HFFc6 (cell line): ENCODE results near the gene CHST1. TPM values are rescaled to one million over a fixed set of nuclear protein-coding genes. Genes with fewer than 3 reads are reported as not detected.

ENCODE experiments used
- DNase-seq: peaks from one replicate; pipeline ENCODE4 v3.0.0-alpha.2; 2018
- H3K27ac Mint-ChIP-seq: 2 replicates; pipeline ENCODE4 v1.8.0; 2020; ENCODE audit warnings: mild to moderate bottlenecking, mixed read lengths
- H3K27me3 Mint-ChIP-seq: 2 replicates; pipeline ENCODE4 v1.8.0; 2021; ENCODE audit warnings: mild to moderate bottlenecking, moderate library complexity, mixed read lengths; ENCODE audit not compliant: insufficient read depth
- H3K36me3 Mint-ChIP-seq: 2 replicates; pipeline ENCODE4 v1.8.0; 2021; ENCODE audit warnings: low read depth, mixed read lengths
- H3K4me1 Mint-ChIP-seq: 2 replicates; pipeline ENCODE4 v1.8.0; 2020; ENCODE audit warnings: low read depth, mixed read lengths
- H3K4me3 Mint-ChIP-seq: 2 replicates; pipeline ENCODE4 v1.8.0; 2020; ENCODE audit warnings: mild to moderate bottlenecking, moderate library complexity, mixed read lengths
- H3K9me3 Mint-ChIP-seq: 2 replicates; pipeline ENCODE4 v1.8.0; 2020; ENCODE audit warnings: mild to moderate bottlenecking, mixed read lengths
- total RNA-seq, 6 experiments: library from RNA; stranded (reverse); fragmentation: NEBNext Ultra II Directional; extraction: Animal tissue kit (Norgen Biotek cat#: 25700); gene quantifications; 2 replicates in 1 of 6; 3 replicates in 5 of 6; pipeline ENCODE4 v1.2.3, GENCODE V29; 2021
- TF ChIP-seq, protein P1 (sequence below): fragments of 200-600 bp; sonication (generic); IDR thresholded peaks from 2 replicates; pipeline ENCODE4 v1.5.0; 2021; ENCODE audit warnings: antibody characterized with exemption, mild to moderate bottlenecking

The CHST1 gene
- total RNA-seq, 6 experiments from 2014 or later: 0.09 to 0.14 (median 0.12) TPM; not detected in 3

DNA sequence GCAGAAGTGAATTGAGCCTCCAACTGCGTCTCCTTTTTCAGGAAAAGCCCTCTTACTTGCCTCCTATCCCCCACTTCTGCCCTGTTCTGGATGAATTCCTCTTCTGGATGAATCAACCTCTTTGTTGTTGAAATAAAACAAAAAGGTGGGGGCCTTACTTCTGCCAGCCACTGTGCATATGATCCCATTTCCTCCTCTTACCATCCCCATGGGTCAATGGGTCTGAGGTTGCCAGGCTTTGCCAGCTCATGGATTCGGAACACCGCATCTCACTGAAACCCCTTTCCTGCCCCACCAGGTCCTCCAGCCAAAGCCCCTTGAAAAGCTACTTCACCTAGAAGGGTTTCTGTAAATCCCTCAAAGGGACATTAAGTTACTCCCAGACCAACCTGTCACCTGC, 3.7 kb upstream of the CHST1 start:
- no peak overlapping the region for H3K4me3 Mint-ChIP-seq
- H3K27me3 Mint-ChIP-seq: peaks cover 41% of the 10 kb centered on the region
- H3K4me1 Mint-ChIP-seq: no peaks in the 10 kb centered on the region
- no peaks in the 10 kb centered on the region for H3K9me3 Mint-ChIP-seq
- TF ChIP-seq, protein P1, sequence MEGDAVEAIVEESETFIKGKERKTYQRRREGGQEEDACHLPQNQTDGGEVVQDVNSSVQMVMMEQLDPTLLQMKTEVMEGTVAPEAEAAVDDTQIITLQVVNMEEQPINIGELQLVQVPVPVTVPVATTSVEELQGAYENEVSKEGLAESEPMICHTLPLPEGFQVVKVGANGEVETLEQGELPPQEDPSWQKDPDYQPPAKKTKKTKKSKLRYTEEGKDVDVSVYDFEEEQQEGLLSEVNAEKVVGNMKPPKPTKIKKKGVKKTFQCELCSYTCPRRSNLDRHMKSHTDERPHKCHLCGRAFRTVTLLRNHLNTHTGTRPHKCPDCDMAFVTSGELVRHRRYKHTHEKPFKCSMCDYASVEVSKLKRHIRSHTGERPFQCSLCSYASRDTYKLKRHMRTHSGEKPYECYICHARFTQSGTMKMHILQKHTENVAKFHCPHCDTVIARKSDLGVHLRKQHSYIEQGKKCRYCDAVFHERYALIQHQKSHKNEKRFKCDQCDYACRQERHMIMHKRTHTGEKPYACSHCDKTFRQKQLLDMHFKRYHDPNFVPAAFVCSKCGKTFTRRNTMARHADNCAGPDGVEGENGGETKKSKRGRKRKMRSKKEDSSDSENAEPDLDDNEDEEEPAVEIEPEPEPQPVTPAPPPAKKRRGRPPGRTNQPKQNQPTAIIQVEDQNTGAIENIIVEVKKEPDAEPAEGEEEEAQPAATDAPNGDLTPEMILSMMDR: no peak
- no peak for DNase-seq
- H3K27ac Mint-ChIP-seq: no peak overlapping the region
- H3K36me3 Mint-ChIP-seq: no peaks in the 10 kb centered on the region

DNA sequence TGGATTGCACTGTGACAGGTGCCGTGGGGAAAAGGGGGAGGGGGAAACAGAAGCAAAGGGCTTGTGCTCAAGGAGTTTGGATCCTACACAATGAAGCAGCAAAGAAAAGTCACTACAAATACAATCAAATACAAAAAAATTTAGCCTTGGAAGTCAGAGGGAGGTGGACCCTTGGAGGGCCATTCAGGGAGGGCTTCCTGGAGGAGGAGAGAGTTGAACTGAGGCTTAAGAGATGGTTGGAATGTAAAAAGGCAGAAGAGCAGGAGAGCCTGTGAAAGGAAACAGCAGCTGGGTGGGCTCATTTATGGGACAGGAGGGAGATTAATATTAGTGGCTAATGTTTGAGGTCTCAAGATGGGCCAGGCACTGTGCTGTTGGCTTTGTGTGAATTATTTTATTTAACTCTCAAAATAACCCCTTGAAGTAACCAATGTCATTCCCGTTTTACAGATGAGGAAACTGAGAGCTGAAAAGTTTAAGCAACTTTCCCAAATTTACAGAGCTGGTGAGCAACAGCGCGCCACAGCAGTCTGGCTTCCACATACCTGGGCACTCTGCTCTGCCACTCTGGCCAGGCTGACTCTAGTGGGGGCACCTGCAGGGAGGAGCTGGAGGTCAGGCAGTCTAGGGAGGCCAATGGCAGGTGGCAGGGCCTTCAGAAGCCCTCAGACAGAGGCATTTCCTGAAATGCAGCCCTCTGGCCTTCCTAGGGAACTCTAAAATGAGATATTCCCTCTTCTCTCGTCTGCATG, 2.7 kb upstream of the CHST1 start:
- Mint-ChIP-seq H3K9me3 (no peaks in the 10 kb centered on the region), H3K27me3 (peaks cover 50% of the 10 kb centered on the region), H3K27ac (no peak overlapping the region), H3K4me1 (peaks cover 9% of the 10 kb centered on the region), H3K4me3 (no peak overlapping the region), H3K36me3 (no peaks in the 10 kb centered on the region)
- DNase-seq: no peak
- TF ChIP-seq, protein P1: no peak

DNA sequence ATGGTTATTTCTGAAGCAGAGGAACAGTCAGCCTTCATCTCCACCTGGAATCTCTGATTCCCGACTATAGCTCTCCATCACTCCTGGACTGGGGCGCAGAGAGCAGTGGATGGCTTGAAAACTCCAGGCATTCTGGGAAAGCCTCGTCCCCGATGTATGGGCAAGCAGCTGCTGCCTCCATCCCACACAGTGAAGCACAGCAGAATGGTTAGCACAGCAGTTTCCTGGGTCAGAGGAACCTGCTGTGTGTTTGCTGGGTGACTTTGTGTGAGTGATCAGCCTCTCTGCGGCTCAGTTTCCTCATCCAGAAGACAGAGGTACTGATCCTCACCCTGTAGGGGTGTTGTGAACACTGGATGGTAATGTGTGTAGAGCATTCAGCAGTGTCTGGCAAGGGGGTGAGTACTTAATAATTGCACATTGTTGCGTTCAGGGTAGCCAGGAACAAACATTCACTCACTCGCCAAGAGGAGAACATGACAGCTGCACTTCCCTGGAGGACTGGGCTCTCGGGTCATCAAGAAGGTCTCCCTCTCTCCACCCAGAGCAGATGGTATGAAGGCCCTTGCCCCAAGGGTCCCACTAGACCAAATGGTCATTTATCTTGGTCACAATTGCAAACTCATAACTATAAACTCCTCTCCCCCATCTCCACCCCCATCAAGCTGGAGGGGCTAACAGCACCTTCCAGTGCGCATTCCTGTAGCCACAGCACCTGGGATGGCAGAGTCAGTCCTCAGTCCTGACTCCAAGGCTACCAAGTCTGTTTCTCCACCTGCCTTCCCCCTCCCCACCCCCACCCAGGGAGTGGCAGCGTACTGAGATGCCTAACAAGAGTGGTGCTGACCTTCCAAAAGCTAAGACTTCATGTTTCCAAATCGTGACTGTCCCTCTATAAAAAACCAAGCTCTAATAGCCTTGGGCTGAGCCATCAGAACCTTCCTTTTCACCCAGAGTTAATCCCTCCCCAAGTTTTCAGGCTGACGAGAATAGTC, 1.5 kb upstream of the CHST1 start:
- Mint-ChIP-seq H3K4me3 (no peak overlapping the region), H3K27me3 (peaks cover 51% of the 10 kb centered on the region), H3K4me1 (peaks cover 17% of the 10 kb centered on the region), H3K27ac (no peak overlapping the region), H3K36me3 (no peaks in the 10 kb centered on the region), H3K9me3 (no peaks in the 10 kb centered on the region)
- no peak for DNase-seq
- TF ChIP-seq, protein P1: no peak

DNA sequence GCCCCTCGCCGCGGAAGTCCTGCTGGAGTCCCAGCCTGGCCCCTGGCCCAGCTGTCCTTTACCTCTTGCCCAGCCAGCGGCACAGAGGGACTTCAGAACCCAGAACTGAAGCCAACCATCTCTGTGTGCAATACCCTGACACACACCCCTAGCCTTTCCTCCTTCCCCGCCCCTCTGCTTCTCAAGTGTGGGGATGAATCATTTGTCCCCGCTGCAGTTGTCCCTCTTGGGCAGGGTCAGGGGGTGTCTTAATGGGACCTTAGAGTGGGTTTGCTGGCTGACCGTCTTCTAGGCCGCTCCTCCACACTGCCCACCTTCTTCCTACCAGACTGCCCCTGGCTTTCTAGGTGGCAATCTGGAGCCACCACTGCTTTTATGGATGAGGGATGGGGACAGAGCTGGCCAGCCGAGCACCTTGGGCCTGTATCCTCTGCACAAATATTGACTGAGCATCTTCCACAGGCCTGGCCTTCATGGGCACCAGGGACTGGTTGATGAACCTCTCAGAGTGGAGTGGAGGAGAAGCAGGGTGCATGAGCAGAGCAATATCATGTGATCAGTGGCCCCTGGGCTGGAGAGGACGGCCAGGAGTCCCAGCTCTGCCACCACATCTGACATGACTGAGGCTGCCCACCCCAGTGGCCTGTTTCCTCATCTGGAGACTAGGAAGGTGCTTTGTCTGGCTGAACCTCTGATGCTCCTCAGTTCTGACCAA, 668 bp upstream of the CHST1 start:
- H3K36me3 Mint-ChIP-seq: no peaks in the 10 kb centered on the region
- TF ChIP-seq, protein P1: no peak
- H3K4me1 Mint-ChIP-seq: peaks cover 17% of the 10 kb centered on the region
- no peaks in the 10 kb centered on the region for H3K9me3 Mint-ChIP-seq
- H3K4me3 Mint-ChIP-seq: peak overlapping the region; percentile 37; the same call in 1 of the 2 replicates
- H3K27ac Mint-ChIP-seq: no peak overlapping the region
- DNase-seq: no peak
- H3K27me3 Mint-ChIP-seq: peaks cover 49% of the 10 kb centered on the region

DNA sequence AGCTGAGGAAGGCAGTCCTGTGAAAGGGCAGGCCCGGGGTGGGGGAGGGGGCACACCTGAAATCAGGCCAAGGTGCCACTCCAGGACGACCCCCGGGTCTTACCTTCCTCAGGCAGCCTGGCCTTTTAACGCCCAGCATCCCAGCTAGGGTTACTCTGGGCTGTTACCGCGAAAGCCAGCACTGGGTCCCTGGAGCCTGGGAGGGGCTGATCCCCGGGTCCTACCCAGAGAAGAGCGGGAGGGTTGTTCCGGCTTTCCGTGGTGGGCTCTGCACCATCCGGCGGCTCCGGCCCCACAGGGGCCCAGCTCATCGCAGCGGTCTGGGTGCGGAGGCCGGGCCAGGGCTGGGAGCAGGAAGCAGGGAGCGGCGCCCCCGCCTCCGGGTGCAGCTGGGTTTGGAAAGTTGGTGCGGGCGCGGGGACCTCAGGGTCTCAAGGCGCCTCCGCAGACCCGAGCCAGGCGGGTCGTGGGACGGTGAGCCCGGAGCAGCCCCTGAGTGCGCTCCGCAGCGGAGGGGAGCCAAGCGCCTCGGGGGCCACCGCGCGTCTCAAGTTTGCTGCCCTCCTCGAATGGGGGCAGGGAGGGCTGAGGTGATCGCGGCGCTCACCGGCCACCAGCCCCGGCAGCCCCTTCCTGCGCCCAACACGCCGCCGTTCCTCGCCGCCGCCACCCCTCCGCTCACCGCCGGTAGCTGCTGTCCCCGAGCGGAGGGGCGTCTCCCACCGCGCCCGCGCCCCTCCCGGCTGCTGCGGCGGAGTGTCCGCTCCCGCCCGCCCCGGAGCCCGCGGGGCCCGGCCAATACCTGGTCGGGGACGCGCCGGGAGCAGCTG, 831 bp downstream of the CHST1 start:
- H3K27me3 Mint-ChIP-seq: peaks cover 42% of the 10 kb centered on the region
- DNase-seq: no peak
- peaks cover 17% of the 10 kb centered on the region for H3K4me1 Mint-ChIP-seq
- H3K36me3 Mint-ChIP-seq: no peaks in the 10 kb centered on the region
- no peak overlapping the region for H3K4me3 Mint-ChIP-seq
- TF ChIP-seq, protein P1: no peak
- H3K9me3 Mint-ChIP-seq: no peaks in the 10 kb centered on the region
- H3K27ac Mint-ChIP-seq: no peak overlapping the region
